NCI-H2029 treated with DMSO at 0.1 percent for 48 hours (cell line): ENCODE data around the gene RASA2.
A peak's percentile ranks its signal among the peaks of the same experiment; 100 is the strongest.

Source experiments
- DNase-seq: peaks from one replicate; lab custom pipeline; 2025; lab: John Stamatoyannopoulos, UW

RASA2 gene

GRCh38 chr3:141486746-141487520 is at the start of gene RASA2:
RASA2 (plus strand) TSS chr3:141487027; CDS start chr3:141487084, 57 bp downstream.
- peak; percentile 50 for DNase-seq

- no peak for DNase-seq
These were observed 47.2 kb upstream of the RASA2 start for GRCh38 chr3:141439589-141439988.

DNA sequence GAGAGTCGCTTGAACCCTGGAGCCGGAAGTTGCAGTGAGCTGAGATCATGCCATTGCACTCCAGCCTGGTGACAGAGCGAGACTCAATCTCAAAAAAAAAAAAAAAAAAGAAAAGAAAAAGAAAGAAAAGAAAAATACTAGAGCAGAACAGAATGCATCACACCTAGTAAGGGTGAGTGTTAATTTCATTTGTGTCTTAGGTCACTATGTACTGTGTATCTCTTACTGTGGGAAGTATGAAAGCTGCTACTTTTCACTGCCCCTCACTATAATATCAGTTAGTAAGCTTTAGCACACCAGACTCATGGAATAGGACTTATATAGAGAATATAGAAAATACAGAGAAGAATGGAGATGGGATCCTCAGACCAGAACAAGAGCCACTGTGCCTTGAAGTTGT is 45.9 kb upstream of the RASA2 start:
- DNase-seq = no peak

DNA sequence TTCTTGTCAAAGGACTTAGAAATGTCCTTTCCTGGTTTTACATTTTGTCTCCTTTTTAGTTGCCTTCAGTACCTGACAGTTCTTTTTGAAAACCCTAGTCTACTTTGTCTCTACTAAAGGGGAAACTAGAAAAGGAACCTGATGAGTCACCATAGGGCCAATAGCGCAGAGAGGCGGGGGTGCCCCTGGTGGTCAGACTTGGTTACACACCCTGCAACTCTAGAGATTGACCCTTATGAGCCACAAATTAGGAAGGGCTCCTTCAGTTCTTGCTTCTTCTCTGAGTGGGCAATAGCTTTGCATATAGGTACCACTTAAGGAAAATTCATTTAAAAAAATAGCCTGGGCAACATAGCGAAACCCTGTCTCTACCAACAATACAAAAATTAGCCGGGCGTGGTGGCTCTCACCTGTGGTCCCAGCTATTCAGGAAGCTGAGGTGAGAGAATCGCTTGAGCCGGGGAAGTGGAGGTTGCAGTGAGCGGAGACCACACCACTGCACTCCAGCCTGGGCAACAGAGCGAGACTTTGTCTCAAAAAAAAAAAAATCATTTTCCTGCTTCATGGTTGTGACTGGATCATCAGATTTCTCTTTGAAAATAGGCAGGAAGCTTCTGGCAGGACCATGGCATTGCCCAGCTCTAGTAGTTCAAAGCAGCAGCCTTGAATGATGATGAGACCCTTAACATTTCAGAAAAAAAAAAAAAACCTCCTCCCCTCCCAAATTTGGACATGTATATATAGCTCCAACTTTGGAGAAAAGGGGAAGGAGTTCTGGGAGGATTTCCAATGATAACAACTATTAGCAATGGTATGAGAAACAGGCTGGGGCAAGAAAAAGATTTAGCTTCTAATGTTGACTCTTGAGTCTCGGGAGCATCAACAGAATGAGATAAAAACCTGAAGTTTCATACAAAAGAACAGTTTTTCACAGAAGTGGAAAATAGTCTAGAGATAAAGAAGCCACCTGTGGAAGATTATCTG is 45.2 kb upstream of the RASA2 start:
- DNase-seq = peak; percentile 23

DNA sequence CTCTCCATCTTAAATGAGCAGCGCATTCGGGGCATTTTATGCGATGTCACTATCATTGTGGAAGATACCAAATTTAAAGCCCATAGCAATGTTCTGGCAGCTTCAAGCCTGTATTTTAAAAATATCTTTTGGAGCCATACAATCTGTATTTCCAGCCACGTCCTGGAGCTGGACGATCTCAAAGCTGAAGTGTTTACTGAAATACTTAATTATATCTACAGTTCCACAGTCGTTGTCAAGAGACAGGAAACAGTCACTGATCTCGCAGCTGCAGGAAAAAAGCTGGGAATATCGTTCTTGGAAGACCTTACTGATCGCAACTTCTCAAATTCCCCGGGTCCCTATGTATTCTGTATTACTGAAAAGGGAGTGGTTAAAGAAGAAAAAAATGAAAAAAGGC is 44.4 kb upstream of the RASA2 start:
- DNase-seq = peak; percentile 72

DNA sequence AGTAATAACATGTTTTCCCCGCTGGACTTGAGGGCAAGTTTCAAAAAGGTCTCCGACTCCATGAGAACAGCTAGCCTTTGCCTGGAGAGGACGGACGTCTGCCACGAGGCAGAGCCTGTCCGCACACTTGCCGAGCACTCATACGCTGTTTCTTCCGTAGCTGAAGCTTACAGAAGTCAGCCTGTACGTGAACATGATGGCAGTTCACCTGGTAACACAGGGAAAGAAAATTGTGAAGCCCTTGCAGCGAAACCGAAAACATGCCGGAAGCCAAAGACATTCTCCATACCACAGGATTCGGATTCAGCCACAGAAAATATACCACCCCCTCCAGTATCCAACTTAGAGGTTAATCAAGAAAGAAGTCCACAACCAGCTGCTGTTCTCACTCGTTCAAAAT is 43.9 kb upstream of the RASA2 start:
- DNase-seq = no peak

- no peak for DNase-seq
These were observed 42.1 kb upstream of the RASA2 start for GRCh38 chr3:141444586-141445285.

GRCh38 chr3:141445990-141446389 is 40.8 kb upstream of the RASA2 start:
- no peak for DNase-seq

DNA sequence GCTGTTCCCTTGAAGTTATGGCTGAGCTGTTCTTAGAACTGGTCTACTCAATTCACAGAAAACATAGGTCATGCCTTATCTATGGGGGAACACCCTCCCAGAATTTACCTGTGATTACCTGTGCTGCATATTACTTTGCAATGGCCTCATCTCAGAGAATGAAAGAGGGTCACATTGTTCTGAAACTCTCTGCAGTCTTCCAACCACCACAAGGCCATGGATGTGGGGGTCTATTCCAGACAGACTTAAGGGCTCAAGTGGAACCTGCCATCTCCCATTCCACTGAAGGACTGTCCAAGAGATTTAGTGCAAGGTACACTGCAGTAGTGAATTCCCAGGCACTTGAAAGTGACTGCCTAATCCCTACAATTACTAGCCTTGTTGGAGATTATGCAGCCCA is 40.1 kb upstream of the RASA2 start:
- DNase-seq = no peak

GRCh38 chr3:141447383-141447782 is 39.4 kb upstream of the RASA2 start:
- no peak for DNase-seq

- no peak for DNase-seq
These were observed 38.1 kb upstream of the RASA2 start for GRCh38 chr3:141448606-141449220.

GRCh38 chr3:141449424-141449823 is 37.4 kb upstream of the RASA2 start:
- DNase-seq = no peak

DNA sequence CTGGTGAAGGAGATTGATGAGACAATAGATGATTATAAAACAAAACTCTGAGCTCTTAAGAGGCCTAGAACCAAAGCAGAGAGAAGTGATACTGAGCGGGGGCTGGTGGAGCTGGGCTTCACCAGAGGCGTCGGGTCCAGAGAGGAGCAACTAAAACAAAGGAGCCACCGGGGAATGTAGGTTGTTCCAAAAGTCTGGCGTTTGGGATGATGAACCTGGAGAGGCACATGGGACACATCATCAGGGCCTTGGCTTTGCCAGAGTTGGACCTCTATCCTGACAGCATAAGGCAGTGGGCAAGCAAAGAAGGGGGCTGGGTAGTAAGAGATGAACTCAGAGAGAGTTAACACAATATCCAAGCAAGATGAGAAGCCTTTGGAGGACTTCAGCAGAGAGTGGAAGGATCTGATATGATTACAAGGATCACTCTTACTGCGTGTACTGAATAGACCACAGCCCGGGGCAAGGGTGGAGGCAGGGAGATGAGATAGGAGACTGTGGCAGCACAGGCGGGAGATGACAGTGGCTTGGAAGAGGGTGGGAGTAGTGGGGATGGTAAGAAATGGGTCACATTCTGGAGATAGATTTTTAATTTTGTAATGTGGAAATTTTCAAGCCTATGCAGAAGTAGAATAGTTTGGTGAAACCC is 36.0 kb upstream of the RASA2 start:
- DNase-seq = no peak

DNA sequence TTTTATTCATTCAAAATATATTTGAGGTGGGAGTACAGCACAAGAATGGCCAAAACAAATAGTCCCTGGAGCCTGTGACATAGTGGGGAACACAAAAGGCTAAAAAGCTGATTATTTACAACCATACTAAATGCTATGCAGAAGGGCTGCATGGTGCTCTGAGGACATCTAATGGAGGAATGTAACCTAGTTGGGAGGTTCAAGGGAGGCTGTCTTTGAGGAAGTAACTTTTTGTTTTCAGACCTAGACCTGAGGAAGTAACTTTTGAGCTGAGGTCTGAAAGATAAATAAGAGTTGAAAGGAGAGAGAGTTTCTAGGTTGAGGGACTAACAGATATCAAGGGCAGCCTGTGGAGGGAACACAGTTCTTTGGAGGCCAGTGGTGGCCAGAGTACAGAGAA is 34.8 kb upstream of the RASA2 start:
- DNase-seq = peak; percentile 56

DNA sequence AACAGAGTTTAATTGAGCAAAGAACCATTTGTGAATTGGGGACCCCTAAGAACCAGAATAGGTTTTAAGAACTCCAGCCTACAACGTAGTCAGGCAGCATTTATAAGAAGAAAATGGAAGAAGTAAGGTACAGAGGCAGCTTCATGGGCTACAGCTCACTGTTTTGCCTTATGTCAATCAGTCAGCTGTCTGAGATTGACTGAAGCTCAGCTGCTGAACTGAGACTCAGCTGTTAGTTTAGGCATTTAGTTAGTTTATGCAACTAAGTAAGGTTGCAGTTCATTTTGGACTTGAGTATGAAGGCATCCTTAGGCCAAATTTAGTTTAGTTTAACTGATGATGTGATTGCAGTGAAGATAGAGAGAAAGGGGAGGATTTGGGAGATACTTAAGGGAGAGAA is 34.1 kb upstream of the RASA2 start:
- no peak for DNase-seq

GRCh38 chr3:141454054-141454453 is 32.8 kb upstream of the RASA2 start:
- DNase-seq = no peak

DNA sequence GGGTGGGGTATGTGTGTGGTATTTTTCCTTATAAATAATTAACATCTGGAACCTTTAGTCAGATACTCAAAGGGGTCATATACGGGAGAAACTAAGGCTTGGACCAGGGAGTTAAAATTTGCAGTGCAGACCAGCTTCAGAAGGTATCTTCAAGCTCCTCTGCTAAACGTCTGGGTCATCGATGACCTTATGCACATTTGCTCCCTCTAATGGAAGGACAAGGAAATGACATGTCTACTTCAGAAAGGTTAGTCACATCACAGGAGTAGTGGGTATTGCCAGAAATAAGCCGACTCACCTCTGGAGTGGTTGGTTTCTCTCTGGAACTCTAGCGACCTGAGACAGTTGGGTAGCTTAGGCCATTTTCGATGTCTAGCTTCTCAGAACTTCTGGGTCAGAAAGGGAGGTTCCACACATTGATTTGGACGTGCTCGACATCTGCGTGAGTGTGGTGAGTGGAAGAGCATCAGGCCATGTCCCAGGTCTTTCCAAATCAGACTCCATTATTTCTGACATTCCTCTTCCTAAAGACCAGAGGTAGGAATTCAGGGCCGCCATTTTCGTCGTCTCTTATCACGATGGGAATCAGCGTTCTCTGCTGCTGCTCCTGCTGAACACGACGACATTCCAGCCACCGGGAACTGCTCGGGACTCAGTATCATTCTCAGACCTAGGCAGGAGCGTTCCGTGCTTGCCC is 31.8 kb upstream of the RASA2 start:
- DNase-seq = peak; percentile 83

GRCh38 chr3:141455603-141456300 is 31.1 kb upstream of the RASA2 start:
- no peak for DNase-seq

DNA sequence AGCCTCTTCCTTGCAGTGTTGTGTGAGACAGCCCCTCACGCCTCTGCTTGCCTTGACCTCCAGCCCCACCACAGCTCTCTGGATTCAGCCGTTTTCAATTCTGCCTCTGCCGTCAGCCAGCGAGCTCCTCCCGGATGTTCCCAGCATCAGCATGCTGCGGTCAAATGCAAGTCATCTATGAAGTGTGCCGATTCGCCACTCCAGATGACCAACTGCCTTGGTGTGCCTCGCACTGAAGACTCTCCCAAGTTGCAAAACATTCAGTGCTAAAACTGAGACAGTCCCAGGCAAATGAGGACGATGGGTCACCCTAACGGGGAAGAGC is 30.6 kb upstream of the RASA2 start:
- no peak for DNase-seq

DNA sequence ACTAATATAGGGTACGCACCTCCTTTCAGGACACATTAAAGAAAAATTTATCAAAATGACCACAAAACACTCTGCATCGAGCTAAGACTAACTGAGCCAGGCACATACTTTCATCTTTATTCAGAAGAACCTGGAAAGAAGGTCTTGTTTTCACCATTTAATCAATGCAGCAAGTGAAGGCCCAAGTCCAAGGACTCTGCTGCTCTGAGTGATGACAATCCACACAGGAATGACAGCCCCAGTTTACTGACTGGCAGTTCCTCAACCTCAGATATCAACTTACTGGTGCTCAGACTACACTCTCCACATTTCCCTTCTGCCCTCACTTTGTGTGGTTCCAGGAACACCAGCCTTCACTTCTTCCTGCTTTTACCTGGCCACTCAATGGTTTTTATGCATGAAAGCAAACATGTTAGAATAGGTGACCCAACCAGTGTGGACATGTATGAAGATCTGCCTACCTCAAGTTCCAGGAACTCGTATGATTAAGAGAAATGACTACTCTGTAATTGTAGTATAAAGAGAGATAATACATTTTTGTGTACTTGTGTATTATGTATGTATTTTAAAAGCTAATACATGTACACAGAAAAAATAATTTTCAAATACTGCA is 29.1 kb upstream of the RASA2 start:
- peak; percentile 25 for DNase-seq
